ENCODE measurements around the gene ERH.

ERH gene

GRCh38 chr14:69375722-69376121 lies 22.4 kb downstream of the ERH start:
- no peak for DNase-seq (ENCODE audit: low read depth in 2 of 2)
- TF ChIP-seq CTCF (IDR thresholded peaks at IDR 0.05; ENCODE audit: low read depth, low read length), result no peak
- no peak overlapping the region for H3K4me3 ChIP-seq (replicated peaks in 1 of 2; ENCODE audit: low read depth in 2 of 2, low read length in 2 of 2)

- no peak for TF ChIP-seq CTCF (IDR thresholded peaks at IDR 0.05; ENCODE audit: low read depth, low read length)
- no peak overlapping the region for H3K4me3 ChIP-seq (replicated peaks in 1 of 2; ENCODE audit: low read depth in 2 of 2, low read length in 2 of 2)
- DNase-seq (ENCODE audit: low read depth in 2 of 2), result no peak
Measured at GRCh38 chr14:69375182-69375581, 22.9 kb downstream of the ERH start.

- no peak overlapping the region for H3K4me3 ChIP-seq (replicated peaks in 1 of 2; ENCODE audit: low read depth in 2 of 2, low read length in 2 of 2)
- TF ChIP-seq CTCF (IDR thresholded peaks at IDR 0.05; ENCODE audit: low read depth, low read length), result no peak
- DNase-seq (ENCODE audit: low read depth in 2 of 2), result no peak
Measured at GRCh38 chr14:69374235-69374634, 23.9 kb downstream of the ERH start.

- TF ChIP-seq CTCF (IDR thresholded peaks at IDR 0.05; ENCODE audit: low read depth, low read length), result no peak
- DNase-seq (ENCODE audit: low read depth in 2 of 2), result no peak
- no peak overlapping the region for H3K4me3 ChIP-seq (replicated peaks in 1 of 2; ENCODE audit: low read depth in 2 of 2, low read length in 2 of 2)
Measured at GRCh38 chr14:69373104-69373503, 25.0 kb downstream of the ERH start.

GRCh38 chr14:69372146-69372545 lies 26.0 kb downstream of the ERH start:
- DNase-seq (ENCODE audit: low read depth in 2 of 2), result no peak
- H3K4me3 ChIP-seq (replicated peaks in 1 of 2; ENCODE audit: low read depth in 2 of 2, low read length in 2 of 2), result no peak overlapping the region
- no peak for TF ChIP-seq CTCF (IDR thresholded peaks at IDR 0.05; ENCODE audit: low read depth, low read length)

GRCh38 chr14:69370061-69370460 lies 28.0 kb downstream of the ERH start:
- no peak for TF ChIP-seq CTCF (IDR thresholded peaks at IDR 0.05; ENCODE audit: low read depth, low read length)
- DNase-seq (ENCODE audit: low read depth in 2 of 2), result no peak
- no peak overlapping the region for H3K4me3 ChIP-seq (replicated peaks in 1 of 2; ENCODE audit: low read depth in 2 of 2, low read length in 2 of 2)

GRCh38 chr14:69368381-69368780 lies 29.7 kb downstream of the ERH start:
- H3K4me3 ChIP-seq (replicated peaks in 1 of 2; ENCODE audit: low read depth in 2 of 2, low read length in 2 of 2), result no peak overlapping the region
- TF ChIP-seq CTCF (IDR thresholded peaks at IDR 0.05; ENCODE audit: low read depth, low read length), result no peak
- no peak for DNase-seq (ENCODE audit: low read depth in 2 of 2)

Measured in cardiac fibroblast (primary cell).